Fibroblast of peridontal ligament (primary cell): ENCODE data around the gene TPD52L1.

Experiments used
- DNase-seq: peaks from one replicate; pipeline ENCODE4 v3.0.0-alpha.2; 2010; ENCODE audit errors: extremely low read depth

Gene TPD52L1

GRCh38 chr6:125174626-125175025 is 21.1 kb downstream of the TPD52L1 start:
- DNase-seq = no peak

- no peak for DNase-seq
Measured at GRCh38 chr6:125175466-125176048, 22.0 kb downstream of the TPD52L1 start.

GRCh38 chr6:125182237-125183008 is 28.9 kb downstream of the TPD52L1 start:
- DNase-seq = peak; percentile 20

- peak; percentile 37 for DNase-seq
Measured at GRCh38 chr6:125183391-125183790, 29.8 kb downstream of the TPD52L1 start.

DNA sequence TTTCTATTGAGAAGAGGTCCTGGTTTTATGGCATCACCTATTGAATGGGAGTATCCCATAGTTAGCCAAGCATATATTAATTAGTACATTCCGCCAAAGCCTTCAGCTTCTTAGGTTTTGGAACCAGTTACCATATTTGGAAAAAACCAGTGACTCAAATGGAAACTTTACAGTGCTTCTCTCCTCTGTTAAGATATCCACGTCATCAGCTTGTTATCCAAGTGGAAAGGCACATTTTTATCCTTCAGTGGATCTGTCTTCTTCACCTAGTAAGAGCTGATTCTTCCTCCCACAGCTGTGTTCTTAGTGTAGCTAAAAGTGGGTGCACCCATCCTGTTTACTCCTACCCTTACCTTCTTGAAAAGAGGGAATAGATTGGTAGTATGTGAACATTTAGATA is 34.5 kb downstream of the TPD52L1 start:
- DNase-seq = peak; percentile 65

DNA sequence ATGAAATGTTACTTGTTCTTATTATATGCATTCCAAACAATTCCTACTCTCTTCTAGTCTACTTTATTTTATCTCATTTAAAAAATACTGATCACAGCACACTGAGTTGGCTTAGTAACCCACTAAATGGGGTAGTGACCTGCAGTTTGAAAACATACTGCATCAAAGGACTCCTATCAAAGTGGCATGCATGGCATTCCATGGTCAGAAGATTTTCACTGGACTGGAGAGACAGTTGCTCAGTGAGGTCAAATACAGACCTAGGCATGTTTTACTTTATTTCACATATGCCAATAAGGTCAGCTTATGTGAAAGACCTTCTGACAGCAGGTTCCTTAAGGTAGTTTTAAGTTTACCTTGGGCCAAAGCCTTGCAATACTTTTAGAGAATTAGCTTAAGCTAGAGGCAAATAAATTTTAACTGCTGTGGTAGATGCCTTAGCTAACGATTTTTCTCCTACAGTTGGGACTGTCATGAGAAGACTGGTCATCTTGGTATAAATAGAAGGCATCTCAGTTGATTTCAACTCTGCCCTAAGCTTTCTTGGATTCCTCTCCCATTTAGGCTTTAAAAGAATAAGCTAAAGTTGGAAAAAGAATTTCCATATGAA is 35.1 kb downstream of the TPD52L1 start:
- no peak for DNase-seq

DNA sequence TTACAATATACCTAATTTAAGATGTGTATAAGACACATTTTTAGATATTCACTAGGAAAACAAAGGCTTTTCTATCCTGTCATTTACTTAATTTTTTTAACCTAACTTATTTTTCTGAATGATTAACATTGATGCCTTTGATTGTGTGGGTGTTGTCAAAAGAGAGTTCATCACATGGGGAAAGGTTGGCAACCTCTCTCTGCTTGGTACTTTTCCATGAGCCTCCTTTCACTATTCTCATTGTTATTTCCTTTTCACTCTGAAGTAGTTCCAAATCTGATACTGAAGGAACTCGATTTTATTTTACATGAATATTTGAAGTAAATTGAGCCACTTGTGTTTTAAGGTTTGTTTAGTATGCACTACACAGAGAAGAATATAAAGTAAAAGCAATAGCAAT is 35.9 kb downstream of the TPD52L1 start:
- DNase-seq = no peak

- DNase-seq = no peak
Measured at GRCh38 chr6:125190667-125191066, 37.1 kb downstream of the TPD52L1 start.

DNA sequence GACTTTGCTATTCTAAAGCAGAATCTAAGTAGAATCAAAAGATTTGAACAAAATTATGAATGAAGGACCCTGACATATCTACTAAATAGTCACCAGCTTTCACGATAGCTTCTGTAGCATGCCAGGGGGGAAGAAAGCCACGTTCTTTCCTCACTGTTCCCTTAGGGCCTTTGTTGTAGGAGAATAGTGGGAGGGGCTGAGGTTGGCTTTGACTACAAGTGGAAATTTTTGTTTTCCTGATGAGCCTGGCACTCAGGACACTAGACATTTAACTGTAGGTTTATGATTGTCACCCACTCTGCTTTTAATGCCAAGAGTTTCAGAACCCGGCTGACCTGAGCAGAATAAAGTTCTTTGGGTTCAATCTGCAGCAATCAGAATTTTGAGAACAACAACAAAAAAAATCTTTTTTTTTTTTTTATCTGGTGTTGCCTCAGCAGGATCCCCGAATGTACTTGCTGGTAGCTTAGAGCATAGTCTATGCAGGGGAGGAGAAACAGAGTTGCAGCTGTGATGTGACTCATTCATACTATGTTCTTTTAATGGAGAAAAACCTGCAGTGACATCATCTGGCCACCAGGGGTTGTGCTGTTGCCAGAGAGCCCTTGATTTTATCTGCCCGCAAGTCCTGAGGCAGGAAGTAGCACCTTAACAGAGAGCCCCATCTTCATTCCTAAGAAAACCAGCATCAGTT is 38.5 kb downstream of the TPD52L1 start:
- peak; percentile 83 for DNase-seq

- no peak for DNase-seq
Measured at GRCh38 chr6:125192610-125192930, 39.0 kb downstream of the TPD52L1 start.

DNA sequence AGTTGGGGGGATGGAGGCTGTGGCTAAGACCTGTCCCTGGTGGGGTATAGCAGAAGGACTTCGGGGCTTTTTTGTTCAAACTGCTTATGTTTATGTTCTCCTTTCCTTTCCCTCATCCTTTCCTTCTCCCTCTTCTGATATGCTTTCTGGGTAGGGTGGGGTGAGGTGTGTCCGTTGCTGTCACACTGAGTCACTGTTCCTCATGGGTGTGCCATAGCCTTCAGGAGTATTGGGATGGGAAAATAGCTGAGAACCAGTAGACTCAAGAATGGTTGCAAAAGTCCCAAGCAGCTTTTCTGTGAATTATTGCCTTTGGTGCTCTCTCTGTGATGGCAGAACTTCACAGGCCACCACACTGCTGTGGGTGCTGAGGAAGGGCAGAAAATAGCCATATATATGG is 39.6 kb downstream of the TPD52L1 start:
- no peak for DNase-seq

DNA sequence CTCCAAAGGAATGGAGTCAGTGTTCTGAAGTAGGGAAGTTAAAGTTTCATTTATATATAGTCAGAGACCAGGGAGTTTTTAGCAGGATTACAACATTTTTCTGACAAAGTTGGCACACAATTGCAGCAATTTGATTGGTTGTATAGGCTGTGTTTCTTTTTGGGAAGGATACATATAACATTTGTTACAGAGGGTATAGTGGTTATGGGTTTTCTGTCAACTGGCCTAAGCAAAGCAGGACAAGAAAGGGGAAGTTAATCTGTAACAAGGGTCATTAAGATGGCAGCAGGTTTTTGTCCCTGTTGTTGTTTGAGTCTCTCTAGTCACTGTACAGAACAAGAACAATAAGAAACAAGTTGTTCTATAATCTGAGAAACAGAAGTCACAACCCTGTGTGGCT is 41.4 kb downstream of the TPD52L1 start:
- DNase-seq = no peak

DNA sequence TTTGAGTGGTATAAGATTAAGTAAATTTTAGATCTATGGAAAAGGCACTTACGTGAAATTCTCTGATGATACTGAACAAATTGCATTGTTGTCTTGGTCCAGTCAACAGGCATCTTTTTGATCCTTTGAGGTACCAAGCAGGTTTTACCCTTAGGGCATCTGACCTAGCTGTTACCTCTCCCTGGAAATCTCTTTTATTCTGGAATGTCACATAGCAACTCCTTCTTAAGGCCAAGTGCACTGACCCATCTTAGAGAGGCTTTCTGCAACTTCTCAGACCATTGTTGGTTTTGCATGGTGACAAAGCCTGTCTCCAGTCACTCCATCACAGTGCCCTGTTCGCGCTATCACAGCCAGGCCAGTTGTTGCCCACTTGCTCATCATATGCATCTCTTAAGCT is 42.0 kb downstream of the TPD52L1 start:
- DNase-seq = no peak

DNA sequence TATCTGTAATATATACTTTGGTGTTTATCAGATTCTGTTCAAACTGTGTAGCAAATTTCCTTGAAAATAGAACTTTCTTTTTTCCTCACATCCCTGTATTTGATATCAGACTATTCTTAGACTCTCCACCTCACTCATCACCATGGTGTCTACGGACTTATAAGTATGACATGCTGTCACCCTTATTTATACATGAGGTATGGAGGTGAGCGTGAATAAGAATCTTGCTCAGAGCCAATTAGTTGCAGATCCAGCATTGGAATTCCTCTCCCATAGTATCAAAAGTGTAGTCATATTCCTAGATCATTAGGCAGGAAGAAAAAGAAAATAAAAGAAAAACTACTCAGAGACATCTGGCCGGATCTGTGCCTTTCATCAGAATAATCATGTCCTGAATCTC is 43.0 kb downstream of the TPD52L1 start:
- no peak for DNase-seq

DNA sequence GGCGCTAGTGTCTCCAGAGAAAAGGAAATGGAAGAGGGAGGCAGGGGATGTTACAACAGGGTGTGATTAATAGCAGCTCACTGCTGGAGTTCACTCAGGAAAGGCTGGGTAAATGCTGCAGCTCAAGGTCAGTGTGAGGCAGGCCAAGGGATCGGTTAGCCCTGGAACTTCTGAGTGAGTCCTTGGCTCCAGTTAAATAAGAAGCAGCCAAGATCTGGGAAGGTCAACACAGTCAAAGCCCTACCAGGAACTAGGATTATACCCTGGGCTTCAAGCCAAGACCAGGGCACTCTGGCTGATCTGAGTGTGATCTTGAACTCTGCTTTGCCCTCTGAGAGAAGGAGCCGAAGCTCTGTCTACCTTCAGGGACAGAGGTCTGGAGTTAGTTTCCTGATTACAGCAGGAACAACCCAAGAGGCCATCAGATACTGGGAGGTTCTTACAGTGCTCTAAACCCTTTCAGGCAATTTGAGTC is 44.3 kb downstream of the TPD52L1 start:
- DNase-seq = peak; percentile 79

- no peak for DNase-seq
Measured at GRCh38 chr6:125198398-125198937, 44.9 kb downstream of the TPD52L1 start.

- no peak for DNase-seq
Measured at GRCh38 chr6:125200941-125201340, 47.4 kb downstream of the TPD52L1 start.

GRCh38 chr6:125201961-125202729 is 48.6 kb downstream of the TPD52L1 start:
- peak; percentile 92 for DNase-seq

- DNase-seq = no peak
Measured at GRCh38 chr6:125203395-125203794, 49.8 kb downstream of the TPD52L1 start.

- DNase-seq = no peak
Measured at GRCh38 chr6:125205931-125206330, 52.4 kb downstream of the TPD52L1 start.

- DNase-seq = no peak
Measured at GRCh38 chr6:125206389-125206788, 52.8 kb downstream of the TPD52L1 start.

- peak; percentile 41 for DNase-seq
Measured at GRCh38 chr6:125207956-125208355, 54.4 kb downstream of the TPD52L1 start.
